Activated CD8-positive, alpha-beta memory T cell treated with anti-CD3 and anti-CD28 coated beads for 1 hour (primary cell): Measurements from ENCODE around the gene REG3G.
"Not testable (repeated sequence)": the region's sequence is repeated elsewhere in the genome, so short reads cannot be mapped to it uniquely, and the experiment has no call there.

Source experiments
- DNase-seq, 2 donors: peaks; one replicate each; pipeline ENCODE4 v3.0.0-alpha.2; 2020; ENCODE audit warnings: low read depth in 1 of 2; ENCODE audit errors: extremely low read depth in 1 of 2

Gene REG3G

DNA sequence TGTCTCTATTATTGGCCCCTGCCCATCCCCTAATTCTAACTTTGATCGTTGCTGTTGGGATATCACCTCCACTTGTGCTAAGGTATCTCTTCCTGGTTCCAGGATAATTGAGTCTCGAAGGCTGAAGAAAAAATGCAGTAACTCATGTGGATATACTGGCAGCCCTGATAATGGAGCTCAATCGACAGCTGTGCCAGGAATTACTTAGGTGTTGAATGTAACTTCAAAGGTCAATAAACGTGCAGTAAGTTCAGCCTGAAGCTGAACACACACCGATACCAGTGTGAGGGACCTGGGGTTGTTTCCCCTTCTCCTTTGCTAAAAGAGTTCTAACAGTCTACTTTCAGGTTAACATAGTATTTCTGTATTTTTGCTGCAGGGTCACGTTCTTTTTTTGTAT lies 11.9 kb upstream of the REG3G start:
- DNase-seq, result no peak

- no peak for DNase-seq
Measured at GRCh38 chr2:79016342-79016741, 9.2 kb upstream of the REG3G start.

GRCh38 chr2:79026061-79026460 lies 559 bp downstream of the REG3G start:
- DNase-seq, result no peak

- no peak for DNase-seq
Measured at GRCh38 chr2:79039944-79040343, 14.4 kb downstream of the REG3G start.

DNA sequence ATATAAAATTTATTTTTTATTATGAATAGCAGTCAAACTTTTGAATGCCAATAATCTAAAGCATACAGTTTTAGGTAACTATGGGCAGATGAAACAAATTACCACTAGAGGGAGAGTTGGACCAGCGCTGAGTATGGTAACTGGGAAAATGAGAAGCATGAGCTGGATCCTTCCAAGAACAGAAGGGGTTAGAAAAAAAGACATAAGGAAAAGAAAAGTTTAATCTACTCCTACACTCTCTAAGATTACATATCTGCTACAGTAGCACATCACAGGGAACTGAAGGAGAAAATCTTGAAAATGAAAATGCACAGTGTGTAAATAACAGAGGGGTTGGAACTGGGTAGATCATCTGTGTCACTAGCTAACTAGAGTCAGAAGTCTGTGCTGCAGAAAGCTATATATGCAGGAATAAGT lies 15.5 kb downstream of the REG3G start:
- DNase-seq, result no peak

- not testable (repeated sequence) for DNase-seq
Measured at GRCh38 chr2:79053486-79053885, 28.0 kb downstream of the REG3G start.

DNA sequence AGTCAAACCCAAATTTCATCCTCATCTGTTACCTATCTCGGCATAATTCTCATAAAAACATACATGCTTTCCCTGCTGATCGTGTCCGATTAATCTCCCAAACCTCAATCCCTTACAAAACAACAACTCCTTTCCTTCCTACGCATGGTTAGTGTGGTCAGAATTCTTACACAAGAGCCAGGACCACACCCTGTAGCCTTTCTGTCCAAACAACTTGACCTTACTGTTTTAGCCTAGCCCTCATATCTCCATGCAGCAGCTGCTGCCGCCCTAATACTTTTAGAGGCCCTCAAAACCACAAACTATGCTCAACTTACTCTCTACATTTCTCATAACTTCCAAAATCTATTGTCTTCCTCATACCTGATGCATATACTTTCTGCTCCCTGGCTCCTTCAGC lies 29.3 kb downstream of the REG3G start:
- DNase-seq, result not testable (repeated sequence)

DNA sequence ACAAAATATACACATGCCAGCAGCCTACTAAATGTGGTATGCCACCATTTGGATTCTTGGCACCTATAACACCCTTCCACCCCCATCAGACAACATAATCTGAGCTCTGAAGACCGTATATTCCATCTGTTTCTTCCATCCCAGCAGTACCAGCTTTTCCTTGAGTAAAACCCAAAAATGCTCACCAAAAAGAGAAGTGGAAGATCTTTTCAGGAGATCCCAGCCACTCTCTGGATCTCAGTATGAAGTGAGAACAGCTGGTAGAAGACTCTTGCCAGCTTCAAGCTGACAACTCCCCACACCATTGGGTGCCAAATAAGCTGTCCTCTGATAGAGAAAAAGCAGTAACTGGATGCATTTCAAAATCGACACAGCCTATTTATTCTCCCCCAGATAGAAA lies 39.7 kb downstream of the REG3G start:
- DNase-seq, result no peak

GRCh38 chr2:79071078-79071477 lies 45.6 kb downstream of the REG3G start:
- no peak for DNase-seq
